GM21390 (cell line): ENCODE results near the gene USH1C.
A peak's percentile ranks its signal among the peaks of the same experiment; 100 is the strongest.

Experiments
- ATAC-seq: cut with Tn5 transposase; IDR thresholded peaks from one replicate; pipeline ENCODE4 v1.9.1; 2021; ENCODE audit not compliant: unreplicated experiment

Gene USH1C

DNA sequence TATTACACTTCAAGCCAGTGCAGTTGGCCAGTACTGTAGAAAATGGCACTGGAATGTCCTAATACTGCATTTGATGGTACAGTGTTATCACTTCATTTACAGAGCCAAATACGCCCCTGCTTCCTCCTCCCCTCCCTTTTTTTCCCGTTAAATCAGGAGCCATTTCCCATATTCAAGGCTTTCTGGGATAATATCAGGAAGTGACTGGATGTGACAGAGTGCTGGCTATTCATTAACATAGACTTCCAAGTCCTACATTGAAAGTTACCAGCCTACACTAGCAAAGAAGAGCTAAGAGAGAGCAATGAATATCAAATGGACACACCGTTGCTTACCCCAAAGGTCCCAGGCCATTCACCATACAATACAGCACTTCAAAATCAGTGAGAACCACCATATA is 35.4 kb downstream of the USH1C start:
- no peak for ATAC-seq

DNA sequence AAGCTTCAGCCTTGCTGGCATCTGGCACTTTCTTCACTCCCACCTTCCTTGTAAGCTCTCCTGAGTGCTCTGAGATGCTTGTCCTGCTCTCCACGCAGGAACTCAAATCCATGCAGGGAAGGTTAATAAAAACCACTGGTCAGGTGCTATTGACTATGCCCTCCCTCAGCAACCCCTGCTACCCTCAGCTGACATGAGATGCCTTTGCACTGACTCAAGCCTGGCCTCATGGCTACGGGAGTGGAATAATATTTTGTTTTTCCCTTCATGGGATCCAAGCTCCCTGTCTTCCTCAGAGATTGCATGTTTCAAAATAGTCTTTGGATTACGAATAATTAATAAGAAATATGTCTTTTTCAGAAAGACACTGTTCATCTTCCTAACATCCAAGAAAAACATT is 35.9 kb downstream of the USH1C start:
- no peak for ATAC-seq

DNA sequence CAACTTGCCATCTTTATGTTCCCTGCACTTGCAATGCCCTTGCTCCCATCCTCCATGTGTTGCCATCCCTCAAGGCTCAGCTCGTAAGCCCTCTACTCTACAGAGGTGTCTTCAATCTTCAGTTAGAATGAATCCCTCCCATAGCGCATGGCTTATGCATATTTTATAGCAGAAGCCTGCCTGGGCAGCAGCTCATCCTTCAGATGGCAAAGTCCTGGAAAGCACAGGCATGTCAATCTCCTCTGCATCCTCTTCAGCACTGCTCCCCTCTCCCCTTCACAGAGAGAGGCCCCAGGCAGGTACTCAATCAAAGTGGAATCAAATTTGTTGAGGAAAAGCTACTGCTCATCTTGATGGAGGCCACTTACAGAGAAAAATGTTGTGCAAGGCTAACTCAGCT is 36.4 kb downstream of the USH1C start:
- ATAC-seq: no peak

DNA sequence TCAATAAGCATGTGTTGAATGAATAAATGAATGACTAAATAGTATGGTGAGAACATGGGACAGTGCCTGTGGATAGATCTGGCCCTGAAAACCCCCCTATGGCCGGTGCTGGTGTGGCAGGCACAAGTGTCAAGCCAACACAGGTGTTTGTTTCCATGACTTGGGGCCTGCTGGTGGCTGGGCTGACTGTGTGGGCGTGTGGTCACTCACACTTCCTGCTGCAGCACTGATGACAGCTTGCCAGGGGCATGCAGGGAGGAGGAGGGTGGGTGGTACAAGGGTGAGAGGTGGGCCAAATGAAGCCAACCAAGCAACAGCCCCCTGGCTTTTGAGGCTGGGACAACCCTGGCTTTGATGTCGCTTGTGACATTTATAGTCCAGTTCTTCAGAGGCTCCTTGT is 37.3 kb downstream of the USH1C start:
- no peak for ATAC-seq

DNA sequence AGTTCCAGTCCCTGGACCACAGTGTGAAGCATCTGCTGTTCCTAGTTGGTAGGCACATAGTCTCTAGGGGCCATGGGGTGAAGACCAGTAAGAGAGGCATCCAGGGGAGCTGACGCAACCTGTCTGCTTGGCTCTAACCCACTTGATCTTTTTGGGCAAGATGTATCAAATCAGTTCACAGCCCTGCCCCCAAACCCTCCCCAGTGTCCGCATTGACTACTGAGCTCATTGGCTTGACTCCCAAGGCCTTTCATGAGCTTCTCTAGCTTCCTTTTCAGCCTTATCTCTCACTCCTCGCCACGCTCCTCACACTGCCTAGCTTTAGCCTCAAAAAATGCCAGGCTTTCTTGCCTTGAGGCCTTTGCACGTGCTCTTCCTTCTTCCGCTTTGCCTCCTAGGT is 37.9 kb downstream of the USH1C start:
- no peak for ATAC-seq

DNA sequence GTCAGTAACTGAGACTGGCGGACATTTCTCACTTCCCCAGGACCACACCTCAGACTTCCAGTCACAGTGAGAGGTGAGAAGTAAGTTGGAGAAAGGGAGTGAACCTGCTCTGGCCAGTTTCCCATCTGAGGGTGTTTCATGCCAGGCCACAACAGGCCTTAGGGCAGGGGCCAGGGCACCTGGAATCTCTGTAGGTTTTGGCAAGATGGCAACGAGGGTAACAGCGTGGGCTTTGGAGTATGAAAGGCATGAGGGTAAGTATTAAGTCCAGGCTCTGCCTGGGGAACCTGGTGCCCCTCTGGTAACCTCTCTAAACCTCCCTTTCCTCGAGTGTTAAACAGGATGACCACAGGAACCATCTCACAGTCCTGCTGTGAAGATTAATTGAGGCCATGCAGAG is 39.1 kb downstream of the USH1C start:
- ATAC-seq: no peak

DNA sequence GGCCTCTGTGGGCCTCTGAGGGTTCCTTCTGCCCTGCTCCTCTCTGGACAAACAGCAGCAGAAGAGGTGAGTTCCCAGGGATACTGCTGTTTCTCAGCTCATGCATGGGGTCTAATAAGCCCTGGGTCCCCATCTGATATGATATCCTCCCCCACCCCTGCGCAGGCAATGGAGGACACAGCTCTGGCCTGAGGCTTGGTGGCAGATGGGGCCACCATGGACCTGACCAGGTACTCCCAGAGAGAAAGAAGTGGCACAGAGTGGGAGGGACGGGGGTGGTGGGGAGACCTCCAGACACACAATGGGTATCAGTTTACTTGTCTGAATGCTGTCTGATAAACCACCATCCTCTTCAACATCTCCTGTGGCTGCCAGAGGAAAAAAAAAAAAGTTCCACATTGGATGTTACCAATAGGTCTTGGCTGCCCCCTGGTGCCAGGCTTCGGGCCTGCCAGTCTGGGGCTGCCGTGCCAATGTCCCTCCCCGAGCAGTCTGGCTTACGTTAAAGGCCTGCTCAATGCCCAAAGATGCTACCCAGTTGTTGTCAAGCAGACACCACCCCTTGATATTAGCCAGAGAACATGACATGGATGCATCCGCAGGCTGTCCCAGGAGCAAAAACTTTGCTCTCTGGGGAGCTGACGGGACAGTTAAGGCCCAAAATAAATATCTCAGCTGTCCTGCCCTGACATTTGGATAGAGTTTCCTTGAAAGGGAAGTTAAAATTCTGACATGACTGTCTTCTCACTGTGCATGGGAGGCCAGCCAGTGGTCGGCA is 39.7 kb downstream of the USH1C start:
- peak; percentile 70 for ATAC-seq

DNA sequence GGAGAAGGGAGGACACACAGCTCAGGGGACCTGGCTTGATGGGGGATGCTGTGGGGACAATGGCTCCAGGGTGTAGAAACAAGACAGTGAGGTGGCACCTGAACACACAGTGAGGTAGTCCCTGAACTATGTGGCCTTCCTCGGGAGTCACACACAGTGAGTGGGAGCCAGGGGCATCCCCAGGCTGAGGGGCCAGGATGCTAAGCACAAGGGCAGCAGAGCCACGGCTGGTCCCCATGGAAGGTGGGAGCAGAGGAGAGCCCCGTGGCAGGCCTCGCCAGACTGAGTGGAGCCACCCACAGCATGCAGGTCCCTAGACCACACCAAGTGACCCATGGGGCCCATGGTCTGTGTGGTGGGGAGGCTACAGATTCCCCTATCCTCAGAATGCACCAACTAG is 41.6 kb downstream of the USH1C start:
- no peak for ATAC-seq

DNA sequence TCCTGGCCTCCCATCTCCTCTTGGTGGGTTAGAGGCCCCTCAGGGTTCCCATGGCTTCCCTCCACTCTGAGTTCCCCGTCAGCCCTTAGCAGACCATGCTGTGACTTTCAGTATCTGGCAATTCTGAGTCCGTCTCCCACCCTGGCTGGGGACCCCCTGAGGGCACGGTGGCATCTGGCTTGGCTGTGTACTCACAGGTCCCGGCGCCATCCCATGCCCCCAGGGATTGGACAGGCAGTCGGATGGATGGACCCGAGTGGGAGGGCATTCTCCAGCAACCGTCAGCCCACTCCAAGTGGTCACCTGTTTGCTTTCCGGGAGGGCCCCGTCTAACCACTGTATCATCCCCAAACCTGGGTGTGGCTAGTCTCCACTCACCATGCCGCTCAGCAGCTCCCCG is 43.5 kb downstream of the USH1C start:
- no peak for ATAC-seq

DNA sequence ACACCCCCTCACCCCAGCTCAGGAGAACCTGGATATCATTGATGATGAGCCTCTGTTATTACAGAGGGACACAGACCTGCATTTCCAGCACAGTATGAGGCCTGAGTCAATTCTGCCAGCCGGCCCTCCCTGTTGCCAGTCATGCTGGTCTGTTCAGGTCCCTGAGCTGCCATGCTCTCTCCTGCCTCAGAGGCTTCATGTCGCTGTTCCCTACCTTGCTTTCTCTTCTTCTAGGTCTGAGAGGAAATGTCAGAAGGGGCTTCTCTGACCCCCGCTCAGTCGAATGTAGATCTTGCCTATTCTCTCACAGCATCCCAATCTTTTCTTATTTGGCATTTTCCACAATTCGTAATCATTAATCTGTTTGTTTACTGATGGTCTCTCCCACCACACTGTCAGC is 45.7 kb downstream of the USH1C start:
- ATAC-seq: no peak

DNA sequence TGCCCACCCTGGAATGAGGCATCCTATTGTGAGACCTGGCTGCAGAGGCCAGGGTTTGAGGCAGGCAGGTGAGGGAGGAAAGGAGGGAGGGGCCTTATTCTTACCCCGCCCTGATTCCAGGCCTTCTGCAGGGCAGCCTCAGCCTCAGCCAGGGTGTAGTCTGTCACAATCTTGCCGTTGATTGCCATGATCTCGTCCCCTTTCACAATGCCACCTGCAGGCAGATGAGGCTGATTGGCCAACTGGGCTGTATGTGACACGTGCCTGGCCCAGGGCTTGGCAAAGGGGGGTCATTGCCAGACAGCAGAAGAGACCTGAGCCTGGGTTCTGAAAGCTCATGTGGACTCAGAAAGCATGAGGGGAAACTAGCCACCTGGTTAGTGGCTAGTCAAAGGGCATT is 46.2 kb downstream of the USH1C start:
- ATAC-seq: no peak

DNA sequence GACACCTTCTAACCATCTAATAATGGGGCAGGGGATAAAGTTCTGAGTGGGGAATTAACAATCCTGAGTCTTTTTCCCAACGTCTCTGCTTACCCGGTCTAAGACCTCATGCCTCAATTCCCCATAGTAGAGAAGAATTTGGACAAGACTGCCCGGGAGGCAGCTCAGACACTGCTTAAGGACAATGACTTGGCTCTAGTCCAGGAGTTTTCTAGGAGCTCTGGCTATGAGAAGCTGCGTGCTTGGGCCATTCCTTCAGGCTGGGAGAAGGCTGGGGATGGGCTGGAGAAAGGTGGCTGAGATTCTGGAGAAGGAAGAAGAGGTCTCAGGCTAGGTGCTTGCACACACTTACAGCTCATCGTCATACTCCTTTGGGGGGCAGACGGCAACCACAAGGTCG is 47.8 kb downstream of the USH1C start:
- no peak for ATAC-seq

DNA sequence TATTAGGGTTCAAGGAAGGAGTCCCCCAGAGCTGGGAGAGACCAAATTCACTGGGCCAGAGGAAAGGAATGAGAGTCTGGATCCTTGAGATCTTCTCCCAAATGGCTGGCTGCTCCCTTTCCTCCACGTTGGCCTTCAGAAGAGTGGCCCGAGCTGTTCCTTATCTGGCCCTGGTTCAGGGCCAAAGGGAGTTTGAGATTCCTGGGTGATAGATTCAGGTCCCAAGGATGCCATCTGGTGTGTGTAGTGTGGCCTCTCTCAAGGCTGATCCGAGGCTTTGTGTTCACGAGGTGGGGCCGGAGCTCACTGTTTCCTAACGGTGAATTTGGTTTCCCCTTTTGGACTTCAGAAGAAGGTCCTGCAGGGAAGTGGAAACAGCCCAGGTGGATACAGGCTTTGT is 50.2 kb downstream of the USH1C start:
- no peak for ATAC-seq

DNA sequence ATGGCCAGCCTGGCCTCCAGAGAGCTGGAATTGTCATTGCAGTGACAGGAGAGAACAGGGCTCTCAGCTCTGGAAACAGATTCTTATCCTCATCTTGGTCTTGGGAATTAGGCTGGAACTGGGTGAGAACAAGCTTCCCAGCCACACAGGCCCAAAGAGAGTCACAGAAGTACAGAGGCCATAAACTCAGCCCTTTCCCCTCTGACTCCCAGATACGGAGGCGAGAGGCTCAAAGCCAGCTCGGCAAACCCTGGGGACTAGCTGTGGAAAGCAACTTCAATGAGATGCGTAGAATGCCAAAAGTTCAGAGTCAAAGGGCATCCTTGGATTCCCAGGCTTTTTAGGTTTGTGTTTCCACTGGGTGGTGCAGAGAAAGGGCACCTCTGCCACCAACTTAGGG is 53.3 kb downstream of the USH1C start:
- no peak for ATAC-seq

DNA sequence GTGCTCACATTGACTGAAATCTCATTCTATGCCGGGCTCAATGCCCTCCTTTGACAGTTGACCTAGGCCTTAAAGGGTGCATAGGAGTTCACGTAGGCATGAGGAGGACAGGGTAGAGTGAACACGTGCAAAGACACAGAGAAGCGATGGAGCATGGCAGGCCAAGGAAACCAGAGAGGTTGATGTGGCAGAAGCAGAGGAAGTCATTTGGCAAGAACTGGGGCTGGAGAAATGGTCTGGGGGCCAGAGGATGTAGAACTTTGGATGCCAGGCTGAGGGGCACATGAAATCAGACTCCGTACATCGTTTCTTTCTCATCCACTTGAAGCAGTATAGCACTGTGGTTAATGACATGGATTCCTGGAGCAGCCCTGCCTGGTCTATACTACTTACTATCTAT is 54.0 kb downstream of the USH1C start:
- ATAC-seq: no peak

DNA sequence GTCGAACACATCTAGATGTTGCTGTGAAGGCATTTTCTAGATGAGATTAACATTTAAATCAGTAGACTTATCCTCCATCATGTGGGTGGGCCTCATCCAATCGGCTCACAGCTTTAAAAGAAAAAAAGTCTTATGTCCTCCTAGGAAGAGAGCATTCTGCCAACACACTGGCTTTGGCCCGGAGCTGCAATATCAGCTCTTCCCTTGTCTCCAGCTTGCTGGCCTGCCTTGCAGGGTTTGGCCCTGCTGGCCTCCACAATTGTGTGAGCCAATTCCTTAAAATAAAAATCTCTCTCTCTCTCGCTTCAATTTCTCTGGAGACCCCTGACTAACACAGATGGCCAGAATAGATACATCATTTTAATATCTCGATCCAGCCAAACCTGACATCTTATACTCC is 54.5 kb downstream of the USH1C start:
- no peak for ATAC-seq

DNA sequence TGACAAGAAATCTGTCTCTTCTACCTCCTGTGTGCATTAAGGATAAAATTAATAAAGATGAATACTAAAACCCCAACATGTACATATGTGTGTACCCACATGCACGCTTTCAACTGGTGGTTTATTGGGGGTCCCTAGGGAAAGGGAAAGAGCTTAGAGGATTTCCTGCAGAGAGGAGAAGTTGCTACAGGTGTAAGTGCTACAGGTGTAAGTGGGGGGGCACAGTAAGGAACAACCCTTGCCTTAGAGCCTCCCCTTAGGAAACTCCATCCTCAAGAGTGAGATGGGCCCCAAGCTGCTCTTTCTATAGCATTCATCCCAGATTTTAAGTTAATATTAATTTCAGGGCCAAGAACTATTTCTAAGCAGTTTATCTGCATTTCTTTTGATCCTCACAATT is 55.7 kb downstream of the USH1C start:
- ATAC-seq: no peak

DNA sequence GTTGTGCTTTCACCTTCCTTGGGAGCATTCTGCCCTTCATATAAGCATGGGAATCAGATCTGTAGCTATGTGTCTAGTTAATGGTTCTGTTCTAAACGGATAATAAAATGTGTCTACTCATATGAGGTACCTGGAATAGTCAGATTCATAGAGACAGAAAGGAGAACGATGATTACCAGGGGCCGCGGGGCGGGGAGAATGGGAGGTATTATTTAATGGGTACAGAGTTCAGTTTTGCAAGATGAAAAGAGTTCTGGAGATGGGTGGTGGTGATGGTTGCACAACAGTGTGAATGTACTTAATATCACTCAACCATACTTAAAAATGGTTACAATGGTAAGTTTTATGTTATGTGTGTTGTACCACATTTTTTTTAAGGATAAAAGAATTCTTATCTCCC is 57.6 kb downstream of the USH1C start:
- ATAC-seq: no peak

DNA sequence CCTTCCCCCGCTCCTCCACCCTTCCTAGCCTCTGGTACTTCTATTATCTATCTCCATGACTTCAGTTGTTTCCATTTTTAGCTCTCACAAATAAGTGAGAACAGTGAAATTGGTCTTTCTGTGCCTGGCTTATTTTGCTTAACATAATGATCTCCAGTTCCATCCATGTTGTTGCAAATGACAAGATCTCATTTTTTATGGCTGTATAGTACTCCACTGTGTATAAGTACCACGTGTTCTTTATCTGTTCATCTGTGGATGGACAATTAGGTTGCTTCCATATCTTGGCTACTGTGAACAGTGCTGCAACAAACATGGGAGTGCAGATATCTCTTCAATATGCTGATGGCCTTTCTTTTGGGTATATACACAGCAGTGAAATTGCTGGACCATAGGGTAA is 60.7 kb downstream of the USH1C start:
- no peak for ATAC-seq

DNA sequence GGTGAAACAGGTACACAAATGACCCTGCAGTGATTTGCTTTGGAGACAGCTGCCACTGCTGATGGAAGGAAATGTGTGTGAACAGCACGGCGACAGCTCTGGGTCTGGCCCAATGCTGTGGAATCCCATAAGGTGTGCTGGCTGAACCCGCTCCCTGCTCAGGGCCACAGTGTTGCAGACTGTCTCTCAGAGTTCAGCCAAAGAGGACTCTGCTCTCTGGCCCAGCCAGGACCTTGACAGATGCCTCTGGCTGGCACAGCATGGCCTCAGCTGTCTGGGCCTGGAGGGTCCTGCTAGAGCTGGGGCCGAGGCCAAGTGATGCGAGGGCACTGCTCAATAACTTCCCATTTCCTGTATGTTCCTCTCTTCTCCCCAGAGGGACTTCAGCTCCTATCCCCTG is 62.3 kb downstream of the USH1C start:
- no peak for ATAC-seq

DNA sequence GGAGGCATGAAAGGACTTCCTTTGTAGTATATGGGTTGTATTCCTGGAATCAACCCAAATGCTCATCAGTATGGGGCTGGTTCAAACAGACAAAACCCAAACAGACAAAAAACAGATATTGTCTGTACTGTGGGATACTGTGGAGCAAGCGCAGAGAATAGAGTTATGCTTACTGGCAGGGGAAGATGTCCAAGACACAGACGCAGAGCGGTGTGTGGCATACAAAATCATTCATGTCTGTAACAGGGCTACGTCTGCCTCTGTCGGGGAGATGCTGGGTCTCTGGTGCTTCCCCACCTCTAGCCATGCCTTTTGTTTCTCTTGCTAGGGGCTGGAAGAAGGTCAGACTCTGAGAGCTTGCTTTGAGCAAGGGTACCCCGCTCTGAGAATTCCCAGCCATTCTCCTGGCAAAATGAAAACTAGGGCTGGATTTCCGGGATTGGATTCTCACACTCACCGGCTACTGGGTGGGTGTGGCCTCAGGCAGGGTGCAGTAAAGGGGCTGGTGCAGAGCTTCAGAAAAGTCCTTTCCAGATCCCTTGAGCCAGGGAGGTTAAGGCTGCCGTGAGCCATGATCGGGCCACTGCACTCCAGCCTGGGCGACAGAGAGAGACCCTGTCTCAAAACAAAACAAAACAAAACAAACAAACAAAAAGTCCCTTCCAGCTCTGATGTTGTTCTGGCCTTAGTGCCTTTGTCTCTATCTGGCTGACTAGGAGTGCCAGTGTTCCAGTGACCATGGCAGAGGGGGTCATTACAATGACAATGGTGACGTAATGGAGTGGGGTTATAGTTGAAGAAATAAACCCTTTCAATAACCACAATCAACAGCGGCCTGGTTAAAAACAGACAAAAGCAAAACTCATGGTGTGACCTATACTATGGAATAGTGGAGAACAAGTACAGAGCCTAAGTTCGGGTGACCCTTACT is 64.7 kb downstream of the USH1C start:
- no peak for ATAC-seq

DNA sequence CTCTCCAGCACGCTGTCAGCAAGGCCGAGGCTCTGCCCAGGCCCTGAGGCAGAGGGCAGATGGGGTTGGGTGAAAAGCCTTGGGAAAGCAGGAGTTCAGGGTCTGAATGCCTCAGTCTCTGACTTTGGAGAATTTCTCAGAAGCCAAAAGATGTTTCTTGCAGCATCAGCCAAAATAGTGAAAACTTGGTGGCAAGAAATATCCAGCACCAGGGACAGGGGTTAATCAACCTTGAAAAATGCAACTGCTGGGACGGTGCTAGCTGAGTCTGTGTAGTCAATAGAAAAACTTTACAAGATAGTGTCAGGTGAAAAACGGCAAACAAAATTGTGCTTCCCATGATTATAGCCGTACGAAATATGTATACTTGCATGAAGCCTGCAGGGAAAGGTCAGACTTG is 66.1 kb downstream of the USH1C start:
- no peak for ATAC-seq
